ENCODE data around the gene RAB31.

The RAB31 gene

GRCh38 chr18:9740071-9740470 is 32.0 kb downstream of the RAB31 start:
- Histone ChIP-seq H3K4me3 (ENCODE audit: low read depth, low read length) (no peak overlapping the region), H3K27me3 (ENCODE audit: control insufficient read depth, insufficient read depth, low read length) (no peaks in the 10 kb centered on the region), H3K9me3 (ENCODE audit: control insufficient read depth, insufficient read depth, low read depth, low read length) (no peaks in the 10 kb centered on the region), H3K9ac (ENCODE audit: low read length) (no peak overlapping the region), H3K36me3 (ENCODE audit: control insufficient read depth, insufficient read depth, low read length) (no peaks in the 10 kb centered on the region), H3K4me1 (ENCODE audit: control insufficient read depth, insufficient read depth, low read length) (peaks cover 46% of the 10 kb centered on the region), H3K27ac (ENCODE audit: low read depth, low read length) (no peak overlapping the region)

GRCh38 chr18:9741406-9741792 is 33.3 kb downstream of the RAB31 start:
- Histone ChIP-seq H3K4me1 (ENCODE audit: control insufficient read depth, insufficient read depth, low read length) (peaks cover 46% of the 10 kb centered on the region), H3K9me3 (ENCODE audit: control insufficient read depth, insufficient read depth, low read depth, low read length) (no peaks in the 10 kb centered on the region), H3K9ac (ENCODE audit: low read length) (peak overlapping the region; percentile 42), H3K27ac (ENCODE audit: low read depth, low read length) (peak overlapping the region; percentile 68), H3K27me3 (ENCODE audit: control insufficient read depth, insufficient read depth, low read length) (no peaks in the 10 kb centered on the region), H3K36me3 (ENCODE audit: control insufficient read depth, insufficient read depth, low read length) (no peaks in the 10 kb centered on the region), H3K4me3 (ENCODE audit: low read depth, low read length) (no peak overlapping the region; the same call in 1 of the 2 replicates)

GRCh38 chr18:9741793-9742523 is 33.9 kb downstream of the RAB31 start:
- peak overlapping the region; percentile 42 for H3K9ac ChIP-seq (ENCODE audit: low read length)
- H3K4me3 ChIP-seq (ENCODE audit: low read depth, low read length): peak overlapping the region; percentile 1; the same call in 1 of the 2 replicates
- H3K36me3 ChIP-seq (ENCODE audit: control insufficient read depth, insufficient read depth, low read length): no peaks in the 10 kb centered on the region
- H3K27ac ChIP-seq (ENCODE audit: low read depth, low read length): peak overlapping the region; percentile 68
- peaks cover 46% of the 10 kb centered on the region for H3K4me1 ChIP-seq (ENCODE audit: control insufficient read depth, insufficient read depth, low read length)
- no peaks in the 10 kb centered on the region for H3K9me3 ChIP-seq (ENCODE audit: control insufficient read depth, insufficient read depth, low read depth, low read length)
- H3K27me3 ChIP-seq (ENCODE audit: control insufficient read depth, insufficient read depth, low read length): no peaks in the 10 kb centered on the region

GRCh38 chr18:9742524-9743131 is 34.5 kb downstream of the RAB31 start:
- H3K4me3 ChIP-seq (ENCODE audit: low read depth, low read length): peak overlapping the region; percentile 1; the same call in 1 of the 2 replicates
- no peaks in the 10 kb centered on the region for H3K36me3 ChIP-seq (ENCODE audit: control insufficient read depth, insufficient read depth, low read length)
- H3K9ac ChIP-seq (ENCODE audit: low read length): peak overlapping the region; percentile 42
- no peaks in the 10 kb centered on the region for H3K9me3 ChIP-seq (ENCODE audit: control insufficient read depth, insufficient read depth, low read depth, low read length)
- H3K27ac ChIP-seq (ENCODE audit: low read depth, low read length): peak overlapping the region; percentile 68
- H3K27me3 ChIP-seq (ENCODE audit: control insufficient read depth, insufficient read depth, low read length): no peaks in the 10 kb centered on the region
- peaks cover 42% of the 10 kb centered on the region for H3K4me1 ChIP-seq (ENCODE audit: control insufficient read depth, insufficient read depth, low read length)

GRCh38 chr18:9743200-9744016 is 35.3 kb downstream of the RAB31 start:
- H3K27me3 ChIP-seq (ENCODE audit: control insufficient read depth, insufficient read depth, low read length): no peaks in the 10 kb centered on the region
- H3K4me3 ChIP-seq (ENCODE audit: low read depth, low read length): peak overlapping the region; percentile 33; the same call in 1 of the 2 replicates
- H3K27ac ChIP-seq (ENCODE audit: low read depth, low read length): peak overlapping the region; percentile 68
- no peaks in the 10 kb centered on the region for H3K9me3 ChIP-seq (ENCODE audit: control insufficient read depth, insufficient read depth, low read depth, low read length)
- peak overlapping the region; percentile 42 for H3K9ac ChIP-seq (ENCODE audit: low read length)
- no peaks in the 10 kb centered on the region for H3K36me3 ChIP-seq (ENCODE audit: control insufficient read depth, insufficient read depth, low read length)
- H3K4me1 ChIP-seq (ENCODE audit: control insufficient read depth, insufficient read depth, low read length): peaks cover 41% of the 10 kb centered on the region

GRCh38 chr18:9746958-9747357 is 38.9 kb downstream of the RAB31 start:
- H3K9me3 ChIP-seq (ENCODE audit: control insufficient read depth, insufficient read depth, low read depth, low read length): no peaks in the 10 kb centered on the region
- H3K36me3 ChIP-seq (ENCODE audit: control insufficient read depth, insufficient read depth, low read length): no peaks in the 10 kb centered on the region; the same call in 1 of the 2 replicates
- H3K4me1 ChIP-seq (ENCODE audit: control insufficient read depth, insufficient read depth, low read length): peaks cover 28% of the 10 kb centered on the region
- no peak overlapping the region for H3K27ac ChIP-seq (ENCODE audit: low read depth, low read length)
- H3K27me3 ChIP-seq (ENCODE audit: control insufficient read depth, insufficient read depth, low read length): no peaks in the 10 kb centered on the region
- no peak overlapping the region for H3K9ac ChIP-seq (ENCODE audit: low read length)
- no peak overlapping the region for H3K4me3 ChIP-seq (ENCODE audit: low read depth, low read length)

GRCh38 chr18:9749611-9750010 is 41.5 kb downstream of the RAB31 start:
- Histone ChIP-seq H3K4me3 (ENCODE audit: low read depth, low read length) (no peak overlapping the region), H3K36me3 (ENCODE audit: control insufficient read depth, insufficient read depth, low read length) (no peaks in the 10 kb centered on the region; the same call in 1 of the 2 replicates), H3K9ac (ENCODE audit: low read length) (no peak overlapping the region), H3K27me3 (ENCODE audit: control insufficient read depth, insufficient read depth, low read length) (no peaks in the 10 kb centered on the region), H3K4me1 (ENCODE audit: control insufficient read depth, insufficient read depth, low read length) (peaks cover 2% of the 10 kb centered on the region), H3K27ac (ENCODE audit: low read depth, low read length) (no peak overlapping the region), H3K9me3 (ENCODE audit: control insufficient read depth, insufficient read depth, low read depth, low read length) (no peaks in the 10 kb centered on the region)

GRCh38 chr18:9750112-9750511 is 42.0 kb downstream of the RAB31 start:
- H3K9ac ChIP-seq (ENCODE audit: low read length): no peak overlapping the region
- H3K27me3 ChIP-seq (ENCODE audit: control insufficient read depth, insufficient read depth, low read length): no peaks in the 10 kb centered on the region
- H3K4me3 ChIP-seq (ENCODE audit: low read depth, low read length): no peak overlapping the region
- H3K36me3 ChIP-seq (ENCODE audit: control insufficient read depth, insufficient read depth, low read length): no peaks in the 10 kb centered on the region; the same call in 1 of the 2 replicates
- H3K9me3 ChIP-seq (ENCODE audit: control insufficient read depth, insufficient read depth, low read depth, low read length): no peaks in the 10 kb centered on the region
- H3K4me1 ChIP-seq (ENCODE audit: control insufficient read depth, insufficient read depth, low read length): no peaks in the 10 kb centered on the region
- H3K27ac ChIP-seq (ENCODE audit: low read depth, low read length): no peak overlapping the region

- Histone ChIP-seq H3K9ac (ENCODE audit: low read length) (no peak overlapping the region), H3K4me3 (ENCODE audit: low read depth, low read length) (no peak overlapping the region), H3K27ac (ENCODE audit: low read depth, low read length) (no peak overlapping the region), H3K27me3 (ENCODE audit: control insufficient read depth, insufficient read depth, low read length) (no peaks in the 10 kb centered on the region), H3K9me3 (ENCODE audit: control insufficient read depth, insufficient read depth, low read depth, low read length) (no peaks in the 10 kb centered on the region), H3K4me1 (ENCODE audit: control insufficient read depth, insufficient read depth, low read length) (no peaks in the 10 kb centered on the region), H3K36me3 (ENCODE audit: control insufficient read depth, insufficient read depth, low read length) (no peaks in the 10 kb centered on the region; the same call in 1 of the 2 replicates)
Observed at GRCh38 chr18:9750606-9751304, 42.7 kb downstream of the RAB31 start.

- no peak overlapping the region for H3K9ac ChIP-seq (ENCODE audit: low read length)
- no peak overlapping the region for H3K27ac ChIP-seq (ENCODE audit: low read depth, low read length)
- H3K9me3 ChIP-seq (ENCODE audit: control insufficient read depth, insufficient read depth, low read depth, low read length): no peaks in the 10 kb centered on the region
- no peaks in the 10 kb centered on the region; the same call in 1 of the 2 replicates for H3K36me3 ChIP-seq (ENCODE audit: control insufficient read depth, insufficient read depth, low read length)
- no peaks in the 10 kb centered on the region for H3K27me3 ChIP-seq (ENCODE audit: control insufficient read depth, insufficient read depth, low read length)
- no peak overlapping the region for H3K4me3 ChIP-seq (ENCODE audit: low read depth, low read length)
- no peaks in the 10 kb centered on the region for H3K4me1 ChIP-seq (ENCODE audit: control insufficient read depth, insufficient read depth, low read length)
Observed at GRCh38 chr18:9751371-9752031, 43.4 kb downstream of the RAB31 start.
